ENCODE measurements around the gene ANKRD29.

The ANKRD29 gene

GRCh38 chr18:23648940-23649607, 13.6 kb downstream of the ANKRD29 start:
- no peaks in the 10 kb centered on the region for H3K27me3 ChIP-seq (replicated peaks; ENCODE audit: control insufficient read depth, insufficient read depth, low read length)
- DNase-seq (ENCODE audit: extremely low read depth, insufficient read length), result no peak
- TF ChIP-seq CTCF (IDR thresholded peaks at IDR 0.05; ENCODE audit: insufficient read depth, low read length, poor library complexity, severe bottlenecking), result no peak
- H3K36me3 ChIP-seq (ENCODE audit: control insufficient read depth, insufficient read depth, low read length), result no peaks in the 10 kb centered on the region
- H3K4me3 ChIP-seq (replicated peaks; ENCODE audit: low read depth, low read length), result no peak overlapping the region

DNA sequence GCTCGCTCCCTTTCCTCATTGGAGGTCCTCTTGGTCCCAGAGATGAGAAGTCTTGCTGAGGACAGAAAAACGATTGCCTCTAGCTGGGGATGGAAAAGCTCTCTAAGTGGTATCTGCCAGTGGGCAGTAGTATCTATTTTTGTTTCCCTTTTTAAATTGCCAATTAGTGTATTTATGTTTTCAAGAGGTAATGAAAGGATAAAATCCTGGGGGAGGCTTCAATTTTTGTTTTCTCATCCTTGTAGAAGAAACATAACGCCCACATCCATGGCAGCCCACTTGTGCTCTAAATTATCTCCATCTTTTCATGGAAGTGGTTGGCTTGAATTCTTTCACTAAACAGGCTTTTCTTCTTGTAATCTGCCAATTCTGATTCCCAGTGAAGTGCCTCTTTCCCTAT, 14.3 kb downstream of the ANKRD29 start:
- Histone ChIP-seq H3K27me3 (replicated peaks; ENCODE audit: control insufficient read depth, insufficient read depth, low read length) (no peaks in the 10 kb centered on the region), H3K36me3 (ENCODE audit: control insufficient read depth, insufficient read depth, low read length) (no peaks in the 10 kb centered on the region), H3K4me3 (replicated peaks; ENCODE audit: low read depth, low read length) (no peak overlapping the region)
- DNase-seq (ENCODE audit: extremely low read depth, insufficient read length), result no peak
- TF ChIP-seq CTCF (IDR thresholded peaks at IDR 0.05; ENCODE audit: insufficient read depth, low read length, poor library complexity, severe bottlenecking), result no peak

DNA sequence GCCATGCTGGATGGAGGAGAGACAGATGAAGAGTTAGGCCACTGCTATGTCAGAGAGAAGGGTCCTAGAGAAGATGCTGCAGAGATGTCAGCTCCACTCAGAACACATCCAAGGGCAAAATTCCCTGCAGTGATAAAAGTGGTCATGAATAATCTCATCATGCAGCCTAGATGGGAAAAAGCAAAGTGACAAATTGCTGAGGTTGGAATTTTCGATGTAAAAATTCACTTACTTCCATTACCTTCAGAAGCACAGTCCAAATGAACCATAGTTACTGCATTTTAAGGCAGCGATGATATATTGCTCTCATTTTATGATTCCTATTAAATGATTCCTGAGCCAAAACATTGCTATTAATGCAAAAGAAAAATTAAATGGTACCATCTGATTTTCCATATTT, 16.4 kb downstream of the ANKRD29 start:
- H3K4me3 ChIP-seq (replicated peaks; ENCODE audit: low read depth, low read length), result no peak overlapping the region
- no peaks in the 10 kb centered on the region for H3K36me3 ChIP-seq (ENCODE audit: control insufficient read depth, insufficient read depth, low read length)
- no peak for TF ChIP-seq CTCF (IDR thresholded peaks at IDR 0.05; ENCODE audit: insufficient read depth, low read length, poor library complexity, severe bottlenecking)
- DNase-seq (ENCODE audit: extremely low read depth, insufficient read length), result no peak
- no peaks in the 10 kb centered on the region for H3K27me3 ChIP-seq (replicated peaks; ENCODE audit: control insufficient read depth, insufficient read depth, low read length)

GRCh38 chr18:23645568-23646175, 17.0 kb downstream of the ANKRD29 start:
- Histone ChIP-seq H3K4me3 (replicated peaks; ENCODE audit: low read depth, low read length) (no peak overlapping the region), H3K36me3 (ENCODE audit: control insufficient read depth, insufficient read depth, low read length) (no peaks in the 10 kb centered on the region), H3K27me3 (replicated peaks; ENCODE audit: control insufficient read depth, insufficient read depth, low read length) (no peaks in the 10 kb centered on the region)
- no peak for TF ChIP-seq CTCF (IDR thresholded peaks at IDR 0.05; ENCODE audit: insufficient read depth, low read length, poor library complexity, severe bottlenecking)
- no peak for DNase-seq (ENCODE audit: extremely low read depth, insufficient read length)

GRCh38 chr18:23643815-23644490, 18.8 kb downstream of the ANKRD29 start:
- no peaks in the 10 kb centered on the region for H3K36me3 ChIP-seq (ENCODE audit: control insufficient read depth, insufficient read depth, low read length)
- no peaks in the 10 kb centered on the region for H3K27me3 ChIP-seq (replicated peaks; ENCODE audit: control insufficient read depth, insufficient read depth, low read length)
- no peak for TF ChIP-seq CTCF (IDR thresholded peaks at IDR 0.05; ENCODE audit: insufficient read depth, low read length, poor library complexity, severe bottlenecking)
- DNase-seq (ENCODE audit: extremely low read depth, insufficient read length), result no peak
- H3K4me3 ChIP-seq (replicated peaks; ENCODE audit: low read depth, low read length), result no peak overlapping the region
